BJ (cell line): ENCODE results near the gene SPACA9. TPM values are rescaled to one million over a fixed set of nuclear protein-coding genes. Genes with fewer than 3 reads are reported as not detected.

Experiments used
- CTCF ChIA-PET: fragments of 350-600 bp; formaldehyde crosslinking; extraction: SDS; loops from one replicate; lab custom pipeline; 2021; ENCODE audit warnings: antibody characterized with exemption, inconsistent platforms; lab: Yijun Ruan, JAX
- POLR2A ChIA-PET: fragments of 300-600 bp; sonication (Branson Sonifier 250); formaldehyde crosslinking; extraction: SDS; loops from one replicate; lab custom pipeline; 2021; ENCODE audit warnings: antibody characterized with exemption; lab: Charles Lee
- DNase-seq: peaks from one replicate; pipeline ENCODE4 v3.0.0-alpha.2; 2011; ENCODE audit warnings: low read depth
- H3K27me3 ChIP-seq: 2 replicates; pipeline ENCODE4 v1.6.0; 2011; ENCODE audit warnings: low read length; ENCODE audit not compliant: control insufficient read depth, insufficient read depth
- H3K36me3 ChIP-seq: 2 replicates; pipeline ENCODE4 v1.5.1; 2011; ENCODE audit warnings: low read length; ENCODE audit not compliant: control insufficient read depth, insufficient read depth
- H3K4me3 ChIP-seq: 2 replicates; pipeline ENCODE4 v1.5.1; 2011; ENCODE audit warnings: low read depth, mild to moderate bottlenecking, control low read depth, low read length
- CTCF ChIP-seq: IDR thresholded peaks from 2 replicates; pipeline ENCODE4 v1.5.1; 2011; ENCODE audit warnings: low read depth, mild to moderate bottlenecking, control low read depth, inconsistent platforms, low read length, moderate library complexity; ENCODE audit not compliant: insufficient read depth
- polyA plus RNA-seq: library from polyadenylated mRNA; depleted of rRNA; stranded (reverse); fragments of >200 nt; gene quantifications from 2 replicates; pipeline ENCODE4 v1.2.3, GENCODE V29; 2011

The SPACA9 gene
- polyA plus RNA-seq, 1 experiment = 5.1 TPM

GRCh38 chr9:132877824-132878694 is 639 bp upstream of the SPACA9 start, which contains the start of gene AK8:
TSS of gene AK8 (minus strand) at chr9:132878284. CDS start at chr9:132878255, 29 bp downstream.
- H3K27me3 ChIP-seq = no peaks in the 10 kb centered on the region
- DNase-seq = no peak
- TF ChIP-seq CTCF = no peak
- peak within 1 kb of the TSS; percentile 95 for H3K4me3 ChIP-seq
- ChIA-PET POLR2A (no interaction called here), CTCF (interaction anchor here (3.6 kb wide), 1 partner anchor 24 kb away, joined by 15 read pairs; no protein-coding TSS in a partner anchor)
- no peaks in the 10 kb centered on the region for H3K36me3 ChIP-seq

- Histone ChIP-seq H3K36me3 (no peaks in the 10 kb centered on the region), H3K27me3 (no peaks in the 10 kb centered on the region), H3K4me3 (no peak overlapping the region; the same call in 1 of the 2 replicates)
- no peak for TF ChIP-seq CTCF
- ChIA-PET POLR2A (no interaction called here), CTCF (interaction anchor here (1.0 to 4.0 kb wide), 2 partner anchors 22 to 23 kb away, joined by 3 to 21 read pairs; no protein-coding TSS in a partner anchor)
- no peak for DNase-seq
These were observed 992 bp downstream of the SPACA9 start for GRCh38 chr9:132879457-132880323.

- H3K36me3 ChIP-seq = no peaks in the 10 kb centered on the region
- no peak for DNase-seq
- TF ChIP-seq CTCF = no peak
- ChIA-PET CTCF (interaction anchor here (4.0 kb wide), 1 partner anchor 22 kb away, joined by 21 read pairs; no protein-coding TSS in a partner anchor), POLR2A (no interaction called here)
- H3K4me3 ChIP-seq = no peak overlapping the region
- no peaks in the 10 kb centered on the region for H3K27me3 ChIP-seq
These were observed 1.6 kb downstream of the SPACA9 start for GRCh38 chr9:132880324-132880661.

GRCh38 chr9:132881826-132882225 is 3.1 kb downstream of the SPACA9 start:
- CTCF ChIA-PET = interaction anchor here (4.0 kb wide), 1 partner anchor 20 kb away, joined by 21 read pairs; no protein-coding TSS in a partner anchor
- Histone ChIP-seq H3K4me3 (no peak overlapping the region), H3K27me3 (no peaks in the 10 kb centered on the region), H3K36me3 (no peaks in the 10 kb centered on the region)
- DNase-seq = no peak
- TF ChIP-seq CTCF = no peak
- POLR2A ChIA-PET = no interaction called here
